ENCODE measurements around the gene EFCAB6.

The EFCAB6 gene

GRCh38 chr22:43620197-43620596 is 191.9 kb downstream of the EFCAB6 start:
- peaks cover 10 to 12% of the 10 kb centered on the region in 2 donors for H3K9me3 Mint-ChIP-seq
- ATAC-seq (no peak), DNase-seq (no peak)
- no peak overlapping the region for H3K4me3 Mint-ChIP-seq
- peaks cover 9% of the 10 kb centered on the region for H3K27me3 Mint-ChIP-seq
- H3K27ac Mint-ChIP-seq = no peak overlapping the region
- no peaks in the 10 kb centered on the region for H3K4me1 Mint-ChIP-seq

DNA sequence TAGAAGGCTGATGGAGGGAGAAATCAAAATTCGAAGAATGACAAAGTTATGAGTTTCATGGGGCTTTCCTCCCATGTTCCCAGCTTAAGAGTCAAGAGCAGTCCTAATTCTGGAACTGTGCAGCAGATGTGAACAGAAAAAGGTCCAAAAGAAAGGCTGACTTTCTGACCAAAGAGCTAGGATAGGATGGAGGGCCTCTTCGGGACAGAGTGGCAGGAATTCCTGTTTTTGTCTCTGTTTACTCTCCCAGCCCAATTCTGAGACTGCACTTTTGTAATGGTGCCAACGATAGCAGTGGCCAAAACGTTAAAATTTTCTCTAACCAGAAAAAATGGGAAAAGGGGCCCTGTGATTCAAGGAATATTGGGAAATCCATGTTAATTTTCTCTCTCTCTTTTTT is 193.6 kb downstream of the EFCAB6 start:
- no peak for DNase-seq
- peaks cover 10 to 12% of the 10 kb centered on the region in 2 donors for H3K9me3 Mint-ChIP-seq
- no peak for ATAC-seq
- H3K27me3 Mint-ChIP-seq = peaks cover 9% of the 10 kb centered on the region
- H3K4me3 Mint-ChIP-seq = no peak overlapping the region
- no peaks in the 10 kb centered on the region for H3K4me1 Mint-ChIP-seq
- no peak overlapping the region for H3K27ac Mint-ChIP-seq

DNA sequence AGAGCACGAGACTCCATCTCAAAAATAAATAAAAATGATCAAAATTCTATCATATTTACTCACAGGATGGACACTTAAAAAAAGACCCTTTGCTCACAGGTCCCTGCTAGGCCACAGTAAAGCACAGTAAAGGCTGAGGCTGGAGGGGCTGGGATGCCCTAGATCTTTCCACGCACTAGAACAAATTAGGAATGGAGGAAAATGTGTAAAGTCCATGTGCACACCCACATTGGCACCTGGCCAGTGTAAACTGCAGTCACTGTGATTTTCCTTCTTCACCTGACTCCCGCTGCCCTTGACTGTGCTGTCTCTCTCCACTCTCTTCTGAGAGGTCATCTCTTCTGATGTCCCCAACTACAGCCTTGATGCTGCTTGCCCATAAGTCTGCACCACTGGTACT is 195.5 kb downstream of the EFCAB6 start:
- Mint-ChIP-seq H3K4me3 (no peak overlapping the region), H3K27ac (no peak overlapping the region), H3K27me3 (peaks cover 9% of the 10 kb centered on the region), H3K4me1 (no peaks in the 10 kb centered on the region), H3K9me3 (peaks cover 10 to 12% of the 10 kb centered on the region in 2 donors)
- ATAC-seq (no peak), DNase-seq (no peak)

DNA sequence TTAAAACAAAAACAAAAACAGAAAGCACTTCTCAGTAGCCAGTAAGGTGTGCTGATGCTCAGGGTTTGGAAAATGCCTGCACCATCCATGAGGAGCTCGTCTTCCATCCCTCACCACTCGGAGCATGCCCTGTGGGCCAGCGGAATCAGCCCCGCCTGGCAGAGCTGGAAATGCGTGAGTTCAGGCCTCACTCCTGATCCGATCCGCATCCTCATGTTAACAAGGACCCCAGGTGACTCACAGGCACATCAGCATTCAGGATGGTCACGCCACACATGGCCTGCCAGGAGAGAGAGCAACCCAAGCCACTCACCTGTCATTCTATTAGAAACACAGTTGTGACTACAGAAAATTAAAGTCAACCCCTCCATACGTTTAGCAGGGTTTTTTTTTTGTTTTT is 211.8 kb downstream of the EFCAB6 start:
- ATAC-seq (no peak), DNase-seq (no peak)
- H3K9me3 Mint-ChIP-seq = peaks cover 0 to 7% of the 10 kb centered on the region in 2 donors
- peaks cover 1% of the 10 kb centered on the region for H3K27me3 Mint-ChIP-seq
- no peaks in the 10 kb centered on the region for H3K4me1 Mint-ChIP-seq
- no peak overlapping the region for H3K27ac Mint-ChIP-seq
- no peak overlapping the region for H3K4me3 Mint-ChIP-seq

GRCh38 chr22:43592476-43592875 is 219.6 kb downstream of the EFCAB6 start:
- DNase-seq = no peak
- H3K27ac Mint-ChIP-seq = no peak overlapping the region
- H3K27me3 Mint-ChIP-seq = peaks cover 28% of the 10 kb centered on the region
- H3K4me3 Mint-ChIP-seq = no peak overlapping the region
- peaks cover 27% of the 10 kb centered on the region in 2 donors for H3K9me3 Mint-ChIP-seq
- no peaks in the 10 kb centered on the region for H3K4me1 Mint-ChIP-seq
- ATAC-seq = no peak

DNA sequence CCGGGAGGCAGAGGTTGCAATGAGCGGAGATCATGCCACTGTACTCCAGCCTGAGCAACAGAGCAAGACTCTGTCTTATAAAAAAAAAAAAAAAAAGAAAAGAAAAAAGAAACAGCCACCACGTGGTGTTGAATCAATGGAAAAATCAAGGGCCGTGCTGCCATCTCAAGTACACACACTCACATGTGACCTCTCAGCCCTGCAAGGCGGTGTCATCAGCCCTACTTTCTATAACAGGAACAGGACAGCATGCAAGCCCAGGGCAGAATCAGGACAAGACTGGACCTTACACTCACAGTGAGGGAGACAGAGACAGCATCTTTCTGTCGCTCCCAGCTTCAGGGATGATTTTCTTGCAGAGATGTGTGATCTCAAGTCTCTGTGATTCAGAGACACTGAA is 220.7 kb downstream of the EFCAB6 start:
- ATAC-seq = no peak

DNA sequence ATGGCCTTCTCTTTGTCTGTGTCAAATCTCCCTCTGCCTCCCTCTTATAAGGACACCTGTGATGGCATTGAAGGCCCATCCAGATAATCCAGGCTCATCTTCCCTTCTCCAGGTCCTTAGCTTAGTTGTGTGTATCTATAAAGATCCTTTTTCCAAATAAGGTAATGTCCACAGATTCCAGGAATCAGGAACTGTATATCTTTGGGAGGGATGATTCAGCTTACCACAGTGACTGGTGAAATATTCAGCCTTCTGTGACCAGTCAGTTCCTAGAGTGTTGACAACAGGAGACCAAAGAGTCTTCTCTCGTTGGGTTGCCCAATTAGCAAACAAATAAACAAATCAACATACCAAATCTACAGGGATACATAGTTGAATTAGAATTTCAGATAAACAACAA is 224.5 kb downstream of the EFCAB6 start:
- DNase-seq = no peak
- Mint-ChIP-seq H3K4me3 (no peak overlapping the region), H3K27me3 (peaks cover 9% of the 10 kb centered on the region), H3K27ac (no peak overlapping the region), H3K9me3 (peaks cover 22% of the 10 kb centered on the region in 2 donors), H3K4me1 (no peaks in the 10 kb centered on the region)
- no peak for ATAC-seq

More for the DNA sequence above, 220.7 kb downstream of the EFCAB6 start:
- Mint-ChIP-seq H3K27me3 (peaks cover 28% of the 10 kb centered on the region), H3K4me3 (no peak overlapping the region), H3K9me3 (peaks cover 31 to 35% of the 10 kb centered on the region in 2 donors), H3K27ac (peak overlapping the region in 1 of 2 donors; percentile 32), H3K4me1 (no peaks in the 10 kb centered on the region)
- no peak for DNase-seq

- no peak overlapping the region for H3K4me3 Mint-ChIP-seq
- ATAC-seq (no peak), DNase-seq (no peak)
- H3K27me3 Mint-ChIP-seq = no peaks in the 10 kb centered on the region
- H3K27ac Mint-ChIP-seq = no peak overlapping the region
- peaks cover 23 to 28% of the 10 kb centered on the region in 2 donors for H3K9me3 Mint-ChIP-seq
- H3K4me1 Mint-ChIP-seq = no peaks in the 10 kb centered on the region
Measured at GRCh38 chr22:43583501-43583900, 228.6 kb downstream of the EFCAB6 start.

DNA sequence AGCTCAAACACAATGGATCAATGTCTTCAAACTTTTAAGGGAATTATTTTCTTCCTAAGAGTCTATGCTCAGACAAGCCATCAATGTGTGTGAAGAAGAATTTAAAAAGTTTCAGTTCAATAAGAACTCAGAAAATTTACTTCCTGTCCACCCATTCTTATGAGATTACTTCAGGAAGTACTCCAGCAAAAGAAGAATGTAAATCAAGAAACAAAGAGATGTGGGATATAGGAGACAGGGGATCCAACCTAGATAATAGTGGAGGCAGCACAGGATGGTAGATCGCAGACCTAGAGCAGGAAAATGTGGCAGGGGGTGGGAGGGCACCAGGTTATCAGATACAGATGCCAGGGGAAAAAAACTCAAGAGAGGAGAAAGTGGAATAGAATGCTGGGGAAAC is 229.7 kb downstream of the EFCAB6 start:
- Mint-ChIP-seq H3K4me3 (no peak overlapping the region), H3K27ac (no peak overlapping the region), H3K27me3 (no peaks in the 10 kb centered on the region), H3K9me3 (peaks cover 18 to 28% of the 10 kb centered on the region in 2 donors), H3K4me1 (no peaks in the 10 kb centered on the region)
- no peak for DNase-seq
- ATAC-seq = no peak

- no peaks in the 10 kb centered on the region for H3K4me1 Mint-ChIP-seq
- peaks cover 13 to 19% of the 10 kb centered on the region in 2 donors for H3K9me3 Mint-ChIP-seq
- no peaks in the 10 kb centered on the region for H3K27me3 Mint-ChIP-seq
- ATAC-seq = no peak
- DNase-seq = no peak
- no peak overlapping the region for H3K27ac Mint-ChIP-seq
- H3K4me3 Mint-ChIP-seq = no peak overlapping the region
Measured at GRCh38 chr22:43580271-43580750, 231.8 kb downstream of the EFCAB6 start.

DNA sequence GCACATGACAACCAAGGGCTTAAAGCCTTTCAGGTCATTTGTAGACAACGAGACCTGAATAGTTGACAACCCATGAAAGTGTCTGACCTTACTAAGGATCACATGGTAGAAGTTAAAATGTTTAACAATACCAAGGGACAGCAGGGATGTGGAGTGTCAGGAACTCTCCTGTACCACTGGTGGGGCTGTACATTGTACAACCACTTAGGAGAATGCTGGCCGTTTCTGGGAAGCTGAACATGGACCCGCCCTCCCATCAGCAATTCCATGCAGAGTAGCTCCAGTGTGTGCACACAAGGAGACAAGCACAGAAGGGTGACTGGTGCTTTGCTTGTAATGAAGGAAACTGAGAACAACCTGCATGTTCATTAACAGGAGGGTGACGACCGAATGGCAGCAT is 237.4 kb downstream of the EFCAB6 start:
- Mint-ChIP-seq H3K27me3 (peaks cover 11% of the 10 kb centered on the region), H3K4me3 (no peak overlapping the region), H3K27ac (no peak overlapping the region), H3K4me1 (no peaks in the 10 kb centered on the region), H3K9me3 (no peaks in the 10 kb centered on the region)
- DNase-seq = no peak
- no peak for ATAC-seq

GRCh38 chr22:43572710-43573109 is 239.4 kb downstream of the EFCAB6 start:
- H3K4me1 Mint-ChIP-seq = no peaks in the 10 kb centered on the region
- ATAC-seq = no peak
- no peaks in the 10 kb centered on the region for H3K9me3 Mint-ChIP-seq
- no peak for DNase-seq
- H3K27me3 Mint-ChIP-seq = peaks cover 15% of the 10 kb centered on the region
- H3K4me3 Mint-ChIP-seq = no peak overlapping the region
- no peak overlapping the region for H3K27ac Mint-ChIP-seq

DNA sequence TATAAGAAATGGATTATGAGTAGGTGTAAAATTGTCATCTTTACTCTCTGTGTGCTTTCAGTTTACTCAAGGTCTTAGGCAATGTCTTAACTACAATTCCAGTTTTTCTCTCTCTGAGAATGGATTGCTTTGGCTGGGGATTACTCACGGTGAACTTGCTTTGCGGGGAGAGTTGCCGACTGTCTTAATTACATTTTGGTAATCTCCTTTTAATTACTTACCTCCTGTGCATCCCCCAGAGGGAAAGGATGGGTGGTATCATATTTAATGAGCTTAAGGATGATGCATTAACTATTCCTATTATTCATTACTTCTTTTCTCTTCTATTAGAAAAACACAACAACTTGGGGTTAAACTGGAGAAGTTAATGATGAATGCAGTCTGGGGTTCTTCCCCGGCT is 240.9 kb downstream of the EFCAB6 start:
- H3K4me1 Mint-ChIP-seq = no peaks in the 10 kb centered on the region
- DNase-seq (no peak), ATAC-seq (no peak)
- no peak overlapping the region for H3K4me3 Mint-ChIP-seq
- H3K9me3 Mint-ChIP-seq = no peaks in the 10 kb centered on the region
- no peak overlapping the region for H3K27ac Mint-ChIP-seq
- H3K27me3 Mint-ChIP-seq = peaks cover 30% of the 10 kb centered on the region

GRCh38 chr22:43570531-43571165 is 241.5 kb downstream of the EFCAB6 start:
- no peak for DNase-seq
- H3K27me3 Mint-ChIP-seq = peaks cover 31% of the 10 kb centered on the region
- no peaks in the 10 kb centered on the region for H3K4me1 Mint-ChIP-seq
- H3K9me3 Mint-ChIP-seq = no peaks in the 10 kb centered on the region
- H3K27ac Mint-ChIP-seq = peak overlapping the region in 1 of 2 donors; percentile 77
- no peak overlapping the region for H3K4me3 Mint-ChIP-seq
- ATAC-seq = no peak

GRCh38 chr22:43569111-43569510 is 243.0 kb downstream of the EFCAB6 start:
- Mint-ChIP-seq H3K9me3 (no peaks in the 10 kb centered on the region), H3K4me3 (no peak overlapping the region)

DNA sequence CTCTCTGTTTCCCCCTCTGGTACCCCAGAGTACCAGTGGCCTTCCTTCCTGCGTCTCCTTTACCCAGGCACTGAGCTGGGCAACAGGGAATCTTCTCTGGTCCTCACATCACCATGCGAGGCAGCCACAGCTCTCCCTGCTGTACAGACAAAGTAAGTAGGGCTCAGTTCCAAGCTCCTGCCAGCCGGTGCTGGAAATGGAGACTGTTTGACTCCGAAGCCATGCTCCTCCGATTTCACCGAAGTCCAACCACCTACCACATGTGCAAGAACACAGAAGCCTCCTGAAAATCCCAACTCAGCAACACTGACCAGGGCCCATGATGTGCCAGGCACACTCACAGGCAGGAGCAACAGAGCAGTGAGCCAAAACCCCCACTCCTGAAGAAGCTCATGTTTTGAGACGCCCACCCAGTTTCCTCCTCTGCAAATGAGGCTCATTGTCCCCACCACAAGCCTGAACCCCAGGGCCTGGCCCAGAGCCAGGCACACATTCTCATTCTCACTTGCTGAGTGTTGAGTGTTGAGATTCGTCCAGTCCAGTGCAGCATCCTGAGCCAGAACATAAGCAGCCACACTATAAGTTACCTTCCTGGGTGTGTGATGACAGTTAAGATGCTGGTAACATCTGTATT is 244.3 kb downstream of the EFCAB6 start:
- H3K4me3 Mint-ChIP-seq = no peak overlapping the region
- H3K9me3 Mint-ChIP-seq = no peaks in the 10 kb centered on the region
- no peaks in the 10 kb centered on the region for H3K4me1 Mint-ChIP-seq
- ATAC-seq = no peak
- peaks cover 26% of the 10 kb centered on the region for H3K27me3 Mint-ChIP-seq
- DNase-seq = no peak
- H3K27ac Mint-ChIP-seq = peak overlapping the region in 1 of 2 donors; percentile 4

More at GRCh38 chr22:43569111-43569510, 243.0 kb downstream of the EFCAB6 start:
- peaks cover 31% of the 10 kb centered on the region for H3K27me3 Mint-ChIP-seq
- no peak overlapping the region for H3K27ac Mint-ChIP-seq
- ATAC-seq = no peak
- DNase-seq = no peak
- no peaks in the 10 kb centered on the region for H3K4me1 Mint-ChIP-seq
